Astrocyte of the hippocampus (primary cell): Measurements from ENCODE around the gene APOC3.

ENCODE experiments used
- DNase-seq: peaks from one replicate; pipeline ENCODE4 v3.0.0; 2011; ENCODE audit warnings: low read depth, low spot score

The APOC3 gene

GRCh38 chr11:116804001-116804400, 25.7 kb upstream of the APOC3 start:
- no peak for DNase-seq

- DNase-seq = no peak
Measured at GRCh38 chr11:116807601-116808261, 22.0 kb upstream of the APOC3 start.

DNA sequence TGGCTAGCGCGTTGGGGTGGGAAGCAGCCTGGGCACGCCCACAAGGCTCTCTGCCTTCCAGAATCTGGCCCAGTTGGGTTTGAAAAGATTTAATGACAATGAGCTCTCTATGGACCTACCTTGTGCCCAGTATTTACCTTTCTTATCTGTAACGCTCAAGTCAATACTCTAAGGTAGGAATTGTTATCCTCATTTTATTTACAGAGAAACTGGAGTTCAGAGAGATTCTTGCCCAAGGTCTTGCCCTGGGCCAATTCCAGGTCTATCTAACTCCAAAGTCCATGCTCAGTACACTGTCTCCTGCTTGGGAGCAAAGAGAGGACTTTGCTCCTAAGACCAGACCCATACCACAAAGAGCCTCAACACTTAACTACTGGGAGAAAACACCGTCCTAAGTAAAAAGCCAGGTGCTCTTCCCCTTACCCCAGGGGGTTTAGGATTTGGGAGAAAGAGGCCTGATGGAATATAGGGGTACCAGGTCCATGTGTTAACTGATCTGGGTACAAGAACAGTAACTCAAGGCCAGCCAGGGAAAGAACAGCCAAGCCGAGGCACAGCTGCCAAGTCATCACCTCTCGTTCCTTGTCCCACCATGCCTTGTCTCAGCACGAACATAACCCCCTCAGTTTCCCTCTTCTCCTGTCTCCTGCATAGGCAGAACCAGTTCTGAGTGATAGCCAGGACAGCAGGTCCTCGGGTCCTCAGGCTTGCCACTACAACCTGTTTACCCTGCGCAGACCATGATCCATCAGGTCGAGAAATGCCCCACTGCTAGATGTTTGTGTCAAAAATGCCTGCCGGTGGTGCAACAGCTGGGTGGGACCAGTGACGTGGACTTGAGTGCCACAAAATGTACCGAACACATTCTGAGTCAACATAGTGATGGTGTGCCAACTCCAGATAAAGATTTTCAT, 21.2 kb upstream of the APOC3 start:
- no peak for DNase-seq

- no peak for DNase-seq
Measured at GRCh38 chr11:116811194-116811593, 18.5 kb upstream of the APOC3 start.

GRCh38 chr11:116812109-116812508, 17.6 kb upstream of the APOC3 start:
- DNase-seq = no peak

DNA sequence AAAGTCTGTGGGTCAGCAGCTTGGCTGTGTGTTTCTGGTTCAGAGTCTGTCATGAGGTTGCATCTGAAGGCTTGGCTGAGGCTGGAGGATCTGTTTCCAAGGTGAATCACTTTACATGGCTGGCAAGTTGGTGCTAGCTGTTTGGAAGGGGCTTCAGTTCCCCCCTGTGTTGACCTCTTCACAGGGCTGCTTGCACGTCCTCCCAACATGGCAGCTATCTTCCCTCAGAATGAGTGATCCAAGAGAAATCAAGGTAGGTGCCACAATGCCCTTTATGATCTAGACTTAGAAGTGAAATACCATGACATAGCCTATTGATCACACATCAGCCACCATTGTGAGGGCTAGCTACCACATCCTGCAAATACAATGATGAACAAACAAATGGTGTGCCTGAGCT, 16.5 kb upstream of the APOC3 start:
- no peak for DNase-seq

DNA sequence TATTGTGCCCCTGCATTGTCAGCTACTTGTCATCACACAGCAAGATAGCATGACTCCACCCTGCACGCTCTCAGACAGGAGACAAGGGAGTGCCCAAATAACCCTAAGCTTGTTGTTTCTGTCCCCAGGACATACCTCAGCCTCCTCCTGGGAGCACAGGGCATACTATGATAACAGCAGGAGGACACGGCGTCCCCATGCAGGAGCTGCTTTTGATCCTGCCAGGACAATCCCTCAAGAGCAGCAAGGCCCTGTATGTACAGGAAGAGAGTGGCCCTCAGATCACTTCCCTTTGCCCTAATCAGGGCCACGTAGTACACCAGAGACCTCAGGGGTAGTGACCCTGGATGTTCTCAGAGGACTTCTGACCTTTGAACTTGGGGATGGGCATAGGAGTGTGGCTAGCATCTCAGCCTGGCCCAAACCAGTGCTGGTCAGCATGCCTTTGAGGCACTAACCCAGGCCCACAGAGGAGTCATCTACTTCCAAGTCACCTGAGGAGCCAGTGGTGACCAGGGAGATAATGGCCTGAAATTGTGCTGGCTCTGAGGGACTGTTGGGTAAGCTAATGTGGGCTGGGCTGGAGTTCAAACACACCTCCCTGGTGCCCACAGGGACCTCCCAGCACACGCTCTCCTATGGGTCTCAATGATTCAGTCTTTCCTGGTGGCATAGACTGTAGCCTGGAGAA, 15.8 kb upstream of the APOC3 start:
- DNase-seq = no peak

- no peak for DNase-seq
Measured at GRCh38 chr11:116814502-116814901, 15.2 kb upstream of the APOC3 start.

GRCh38 chr11:116819049-116819448, 10.7 kb upstream of the APOC3 start:
- no peak for DNase-seq

DNA sequence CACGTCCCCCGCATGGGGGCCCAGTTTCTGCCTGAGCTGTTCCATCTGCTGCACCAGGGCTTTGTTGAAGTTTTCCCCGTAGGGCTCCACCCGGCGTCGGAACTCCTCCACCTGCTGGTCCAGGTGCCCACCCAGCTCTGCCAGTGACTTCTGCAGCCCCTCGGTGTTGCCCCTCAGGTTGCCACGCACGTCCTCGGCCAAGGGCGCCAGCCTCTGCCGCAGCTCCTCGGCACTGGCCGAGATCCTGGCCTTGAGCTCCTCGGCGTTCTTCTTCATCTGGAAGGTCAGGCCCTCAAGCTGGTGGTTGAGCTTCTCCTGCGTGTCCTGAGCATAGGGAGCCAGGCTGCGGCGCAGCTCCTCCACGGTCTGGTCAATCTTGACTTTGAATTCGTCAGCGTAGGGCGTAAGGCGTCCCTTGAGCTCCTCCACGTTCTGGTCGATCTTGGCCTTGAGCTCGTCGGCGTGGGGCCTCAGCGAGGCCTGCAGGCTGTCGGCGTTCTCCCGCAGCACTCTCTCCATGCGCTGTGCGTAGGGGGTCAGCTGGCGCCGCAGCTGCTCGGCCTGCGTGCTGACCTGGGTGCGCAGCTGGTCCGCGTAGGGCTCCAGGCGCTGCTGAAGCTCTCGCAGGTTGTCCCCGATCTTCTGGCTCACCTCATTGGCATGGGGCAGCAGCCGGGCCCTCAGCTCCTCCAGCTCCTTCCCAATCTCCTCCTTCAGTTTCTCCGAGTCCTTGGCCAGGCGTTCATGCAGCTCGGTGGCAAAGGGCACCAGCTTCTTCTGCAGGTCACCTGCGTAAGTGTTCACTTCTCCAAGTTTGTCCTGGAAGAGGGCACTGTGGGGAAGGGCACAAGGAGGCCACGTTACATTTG, 8.4 kb upstream of the APOC3 start:
- no peak for DNase-seq

DNA sequence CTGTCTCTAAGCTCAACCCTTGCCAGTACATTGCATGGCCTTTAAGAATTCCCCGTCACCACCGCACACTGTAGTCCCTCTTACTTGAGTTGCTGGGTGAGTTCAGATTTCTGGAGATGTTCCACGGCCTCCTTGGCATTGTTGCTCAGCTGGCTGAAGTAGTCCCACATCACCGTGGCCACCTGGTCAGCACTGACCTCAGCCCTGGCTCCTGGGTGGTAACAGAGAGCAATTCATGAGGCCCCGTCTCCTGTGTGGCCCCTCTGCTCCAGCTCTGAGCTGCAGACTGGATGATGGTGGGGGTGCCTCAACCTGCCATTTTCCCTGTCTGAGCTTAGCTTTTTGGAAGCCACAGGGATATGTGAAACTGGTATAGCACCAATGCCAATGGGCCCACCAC, 7.1 kb upstream of the APOC3 start:
- no peak for DNase-seq

- no peak for DNase-seq
Measured at GRCh38 chr11:116823031-116823843, 6.5 kb upstream of the APOC3 start, which contains the start of gene APOA4. Gene APOA4 (minus strand): TSS chr11:116823304. CDS start chr11:116823191, 113 bp downstream.

DNA sequence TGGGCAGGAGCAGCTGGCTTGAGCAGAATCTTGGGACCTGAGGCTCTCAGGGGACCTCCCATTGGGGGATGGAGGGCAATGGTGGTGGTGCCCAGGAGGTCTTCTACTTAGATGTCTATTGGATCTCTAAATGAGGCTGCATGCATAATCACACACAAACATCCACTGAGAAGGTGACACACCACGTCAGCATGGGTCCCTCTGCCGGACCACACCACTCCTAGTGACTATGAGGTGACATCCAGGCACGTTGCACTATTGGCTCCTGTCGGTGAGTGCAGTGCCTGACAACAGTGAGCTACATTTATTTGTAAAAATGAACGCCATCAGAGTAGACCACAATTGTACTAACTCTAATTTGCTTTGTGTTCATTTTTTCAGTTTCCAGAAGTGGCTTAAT, 4.3 kb upstream of the APOC3 start:
- no peak for DNase-seq

DNA sequence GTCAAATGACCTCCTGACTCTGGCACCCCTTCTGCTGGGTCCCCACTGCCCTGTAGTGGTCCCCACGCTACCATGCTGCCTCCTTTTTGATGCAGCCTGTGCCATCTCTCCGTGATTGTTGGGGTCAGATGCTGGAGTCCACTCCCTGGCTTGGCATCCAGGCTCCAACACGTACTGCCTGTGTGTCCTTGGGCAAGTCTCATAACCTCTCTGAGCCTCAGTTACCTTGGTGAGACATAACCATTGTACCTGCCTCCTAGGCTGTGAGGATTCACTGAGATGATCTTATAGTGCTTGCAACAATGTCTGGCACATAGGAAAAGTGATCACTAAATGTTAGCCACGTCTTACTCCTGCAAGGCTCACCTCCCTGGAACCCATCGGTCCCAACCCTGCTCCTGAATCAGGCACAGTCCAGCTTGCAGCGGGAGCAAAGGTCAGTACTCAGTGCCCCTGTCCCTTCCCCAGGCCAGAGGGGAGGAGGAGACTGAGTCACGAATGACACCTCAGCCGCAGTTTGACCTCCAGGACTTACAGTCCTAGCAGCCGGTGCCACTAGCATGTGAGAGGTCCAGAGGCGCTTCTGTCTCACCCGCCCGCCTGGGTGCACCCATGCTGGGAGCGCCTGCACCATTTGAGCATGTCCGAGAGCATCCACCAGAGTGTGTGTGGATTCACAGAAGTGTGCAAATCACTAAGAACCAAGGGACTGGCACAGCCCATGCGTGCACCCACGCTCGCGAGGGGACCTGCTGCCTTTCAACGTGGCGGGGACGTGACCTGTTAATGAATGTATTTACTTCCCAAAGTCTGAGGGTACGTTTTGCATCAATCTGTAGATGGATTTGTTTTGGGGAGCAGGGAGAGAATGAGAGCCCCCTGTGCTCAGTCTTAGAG, 3.6 kb upstream of the APOC3 start:
- no peak for DNase-seq

DNA sequence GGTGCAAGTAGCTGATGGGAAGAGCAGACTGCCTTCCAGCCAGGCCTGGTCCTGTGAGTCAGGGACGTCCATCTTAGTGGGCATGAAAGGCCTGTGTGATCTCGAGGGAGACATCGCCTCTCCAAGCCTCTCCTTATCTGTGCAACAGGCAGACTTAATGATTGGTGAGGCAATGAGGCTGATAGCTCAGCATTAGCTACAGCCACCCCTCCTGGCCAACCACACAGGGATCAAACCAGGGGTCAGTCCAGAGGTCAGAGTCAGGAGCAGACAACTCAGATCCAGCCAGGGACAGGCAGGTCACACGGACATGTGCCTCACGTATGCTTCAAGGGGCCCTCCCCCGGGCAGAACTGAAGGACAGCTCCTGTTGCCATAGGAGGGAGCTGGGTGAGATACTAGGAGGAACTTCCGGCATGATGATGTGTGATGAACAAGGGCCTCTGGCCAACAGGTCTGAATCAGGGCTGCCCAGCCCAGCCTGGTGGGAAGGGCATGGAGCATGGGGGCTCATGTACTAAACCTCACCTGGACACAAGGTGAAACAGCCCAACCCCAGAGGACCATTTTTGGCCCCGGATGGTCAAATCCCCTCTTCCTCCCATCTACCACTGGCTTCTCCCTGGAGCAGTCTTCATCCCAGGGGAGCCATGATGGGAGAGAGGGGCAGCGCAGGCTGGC, 2.8 kb upstream of the APOC3 start:
- no peak for DNase-seq

DNA sequence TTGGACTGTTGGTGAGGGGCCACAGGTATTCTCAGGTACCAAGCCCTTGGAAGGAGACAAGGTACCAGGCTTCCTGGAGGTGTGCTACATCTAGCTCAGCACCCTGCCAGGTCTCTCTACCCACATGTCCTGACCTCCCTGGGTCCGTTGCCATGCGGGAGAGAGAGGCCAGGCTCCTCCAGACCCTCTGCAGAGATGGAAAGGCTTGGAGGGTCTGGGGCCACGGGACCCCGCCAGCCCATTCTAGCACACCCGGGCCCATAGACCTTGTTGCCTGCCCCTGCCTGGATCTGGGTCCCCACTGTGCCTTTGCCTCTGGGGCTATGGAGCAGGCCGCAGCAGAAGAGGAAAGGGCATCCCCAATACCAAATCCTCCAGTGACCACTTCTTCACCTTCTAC, 2.2 kb upstream of the APOC3 start:
- DNase-seq = no peak

- DNase-seq = no peak
Measured at GRCh38 chr11:116828632-116829524, 829 bp upstream of the APOC3 start.
